ENCODE measurements around the gene HTR1B.

Gene HTR1B

DNA sequence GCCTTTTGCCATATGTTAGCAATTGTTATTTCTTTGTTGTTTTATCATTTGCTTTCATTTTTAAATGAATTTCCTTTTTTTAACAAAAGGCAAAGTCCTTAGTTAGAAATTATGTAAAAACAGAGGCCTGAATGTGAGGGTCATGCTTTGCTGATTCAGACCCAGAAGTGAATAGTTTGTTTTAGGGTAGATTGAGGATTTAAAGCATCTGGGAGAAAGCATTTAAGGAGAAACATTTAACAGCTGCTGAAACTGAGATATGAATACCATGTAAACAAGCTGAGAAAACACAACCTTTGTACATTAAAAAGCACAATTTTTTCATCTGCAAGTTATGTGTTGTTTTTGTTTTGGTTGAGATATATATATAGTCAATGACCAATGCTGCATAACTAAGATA is 8.0 kb downstream of the HTR1B start:
- TF ChIP-seq POLR2A (IDR thresholded peaks at IDR 0.05; ENCODE audit: extremely low read depth, insufficient read length) (no peak), MYC (IDR thresholded peaks at IDR 0.05; ENCODE audit: low read depth, low read length) (no peak), MAX (IDR thresholded peaks at IDR 0.05; ENCODE audit: low read depth, low read length) (no peak)
- TF ChIP-seq, protein P1, sequence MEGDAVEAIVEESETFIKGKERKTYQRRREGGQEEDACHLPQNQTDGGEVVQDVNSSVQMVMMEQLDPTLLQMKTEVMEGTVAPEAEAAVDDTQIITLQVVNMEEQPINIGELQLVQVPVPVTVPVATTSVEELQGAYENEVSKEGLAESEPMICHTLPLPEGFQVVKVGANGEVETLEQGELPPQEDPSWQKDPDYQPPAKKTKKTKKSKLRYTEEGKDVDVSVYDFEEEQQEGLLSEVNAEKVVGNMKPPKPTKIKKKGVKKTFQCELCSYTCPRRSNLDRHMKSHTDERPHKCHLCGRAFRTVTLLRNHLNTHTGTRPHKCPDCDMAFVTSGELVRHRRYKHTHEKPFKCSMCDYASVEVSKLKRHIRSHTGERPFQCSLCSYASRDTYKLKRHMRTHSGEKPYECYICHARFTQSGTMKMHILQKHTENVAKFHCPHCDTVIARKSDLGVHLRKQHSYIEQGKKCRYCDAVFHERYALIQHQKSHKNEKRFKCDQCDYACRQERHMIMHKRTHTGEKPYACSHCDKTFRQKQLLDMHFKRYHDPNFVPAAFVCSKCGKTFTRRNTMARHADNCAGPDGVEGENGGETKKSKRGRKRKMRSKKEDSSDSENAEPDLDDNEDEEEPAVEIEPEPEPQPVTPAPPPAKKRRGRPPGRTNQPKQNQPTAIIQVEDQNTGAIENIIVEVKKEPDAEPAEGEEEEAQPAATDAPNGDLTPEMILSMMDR (IDR thresholded peaks at IDR 0.05; ENCODE audit: low read depth, low read length): no peak
- no peak for DNase-seq (ENCODE audit: low read depth)
- no peak overlapping the region for H3K4me3 ChIP-seq (ENCODE audit: low read depth, low read length)

GRCh38 chr6:77454386-77454785 is 8.9 kb downstream of the HTR1B start:
- no peak overlapping the region for H3K4me3 ChIP-seq (ENCODE audit: low read depth, low read length)

DNA sequence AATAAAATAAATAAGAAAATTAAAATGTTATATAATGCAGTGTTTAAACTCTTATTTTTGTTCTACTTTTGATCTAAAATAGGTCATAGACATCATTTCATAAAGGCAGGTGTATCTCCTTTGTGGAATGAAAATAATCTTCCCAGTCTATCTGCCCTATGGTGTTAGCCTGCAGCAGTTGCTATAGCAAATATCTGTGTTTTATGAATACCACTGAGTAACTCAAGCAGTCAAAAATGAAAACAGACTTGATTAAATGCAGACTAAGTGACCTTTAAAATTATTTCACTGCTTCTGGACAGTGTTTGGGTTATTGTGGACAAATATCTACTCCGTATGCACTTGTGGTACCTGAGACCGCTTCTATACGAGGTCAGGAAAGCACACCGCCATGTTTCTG is 11.8 kb downstream of the HTR1B start:
- H3K4me3 ChIP-seq (ENCODE audit: low read depth, low read length): no peak overlapping the region
- no peak for DNase-seq (ENCODE audit: low read depth)
- TF ChIP-seq POLR2A (IDR thresholded peaks at IDR 0.05; ENCODE audit: extremely low read depth, insufficient read length) (no peak), MYC (IDR thresholded peaks at IDR 0.05; ENCODE audit: low read depth, low read length) (no peak), MAX (IDR thresholded peaks at IDR 0.05; ENCODE audit: low read depth, low read length) (no peak)
- TF ChIP-seq, protein P1 (IDR thresholded peaks at IDR 0.05; ENCODE audit: low read depth, low read length): no peak

More at GRCh38 chr6:77454386-77454785, 8.9 kb downstream of the HTR1B start:
- TF ChIP-seq, protein P1 (IDR thresholded peaks at IDR 0.05; ENCODE audit: low read depth, low read length): no peak
- TF ChIP-seq MAX (IDR thresholded peaks at IDR 0.05; ENCODE audit: low read depth, low read length) (no peak), POLR2A (IDR thresholded peaks at IDR 0.05; ENCODE audit: extremely low read depth, insufficient read length) (no peak), MYC (IDR thresholded peaks at IDR 0.05; ENCODE audit: low read depth, low read length) (no peak)
- no peak for DNase-seq (ENCODE audit: low read depth)

DNA sequence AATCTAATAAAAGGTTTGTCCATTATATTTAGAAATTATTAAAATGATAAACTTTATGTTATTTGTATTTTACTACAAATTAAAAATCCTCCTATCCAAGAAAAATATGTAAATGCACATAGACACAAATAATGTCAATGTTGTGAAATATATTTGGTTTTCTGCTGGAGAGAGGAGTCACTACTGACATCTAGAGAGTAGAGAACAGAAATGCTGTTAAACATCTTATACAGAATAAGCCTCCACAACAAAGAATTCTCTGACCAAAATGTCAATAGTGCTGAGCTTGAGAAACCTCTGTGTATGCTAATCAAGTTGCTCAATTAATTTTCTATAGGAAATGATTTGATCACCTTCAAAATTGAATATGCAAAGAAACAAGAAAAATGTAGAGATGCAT is 12.4 kb downstream of the HTR1B start:
- TF ChIP-seq, protein P1 (IDR thresholded peaks at IDR 0.05; ENCODE audit: low read depth, low read length): no peak
- TF ChIP-seq MYC (IDR thresholded peaks at IDR 0.05; ENCODE audit: low read depth, low read length) (no peak), POLR2A (IDR thresholded peaks at IDR 0.05; ENCODE audit: extremely low read depth, insufficient read length) (no peak), MAX (IDR thresholded peaks at IDR 0.05; ENCODE audit: low read depth, low read length) (no peak)
- no peak for DNase-seq (ENCODE audit: low read depth)
- no peak overlapping the region for H3K4me3 ChIP-seq (ENCODE audit: low read depth, low read length)

DNA sequence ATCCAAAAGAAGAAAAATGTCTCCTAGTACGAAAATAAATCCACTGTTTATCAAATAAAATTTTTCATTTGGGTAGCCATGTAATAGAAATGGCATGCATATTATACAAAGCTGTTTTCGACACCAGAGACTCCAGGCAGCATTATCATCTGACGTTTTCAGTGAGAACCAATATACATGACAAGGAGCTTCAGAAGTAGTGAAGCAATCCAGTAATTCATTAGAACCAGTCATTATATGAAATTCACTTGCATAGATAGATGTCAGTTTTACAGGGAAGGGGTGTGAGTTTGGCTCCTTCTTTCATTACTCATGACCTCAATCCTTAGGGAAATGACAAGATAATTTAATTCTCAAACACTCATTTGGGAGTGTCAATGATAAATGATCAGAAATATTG is 14.7 kb downstream of the HTR1B start:
- no peak overlapping the region for H3K4me3 ChIP-seq (ENCODE audit: low read depth, low read length)
- no peak for TF ChIP-seq MYC (IDR thresholded peaks at IDR 0.05; ENCODE audit: low read depth, low read length)
- no peak for DNase-seq (ENCODE audit: low read depth)

- TF ChIP-seq, protein P1 (IDR thresholded peaks at IDR 0.05; ENCODE audit: low read depth, low read length): no peak
- no peak for TF ChIP-seq POLR2A (IDR thresholded peaks at IDR 0.05; ENCODE audit: extremely low read depth, insufficient read length)
- no peak for TF ChIP-seq MYC (IDR thresholded peaks at IDR 0.05; ENCODE audit: low read depth, low read length)
- no peak for TF ChIP-seq MAX (IDR thresholded peaks at IDR 0.05; ENCODE audit: low read depth, low read length)
- no peak overlapping the region for H3K4me3 ChIP-seq (ENCODE audit: low read depth, low read length)
- DNase-seq (ENCODE audit: low read depth): no peak
These were observed 16.0 kb downstream of the HTR1B start for GRCh38 chr6:77447254-77447653.
